HG03097 (cell line): ENCODE measurements around the gene LGALS3BP.
"Not testable (repeated sequence)": the region's sequence is repeated elsewhere in the genome, so short reads cannot be mapped to it uniquely, and the experiment has no call there.

Source experiments
- ATAC-seq: cut with Tn5 transposase; IDR thresholded peaks from one replicate; pipeline ENCODE4 v1.9.1; 2021; ENCODE audit not compliant: unreplicated experiment, low FRiP score

LGALS3BP gene

DNA sequence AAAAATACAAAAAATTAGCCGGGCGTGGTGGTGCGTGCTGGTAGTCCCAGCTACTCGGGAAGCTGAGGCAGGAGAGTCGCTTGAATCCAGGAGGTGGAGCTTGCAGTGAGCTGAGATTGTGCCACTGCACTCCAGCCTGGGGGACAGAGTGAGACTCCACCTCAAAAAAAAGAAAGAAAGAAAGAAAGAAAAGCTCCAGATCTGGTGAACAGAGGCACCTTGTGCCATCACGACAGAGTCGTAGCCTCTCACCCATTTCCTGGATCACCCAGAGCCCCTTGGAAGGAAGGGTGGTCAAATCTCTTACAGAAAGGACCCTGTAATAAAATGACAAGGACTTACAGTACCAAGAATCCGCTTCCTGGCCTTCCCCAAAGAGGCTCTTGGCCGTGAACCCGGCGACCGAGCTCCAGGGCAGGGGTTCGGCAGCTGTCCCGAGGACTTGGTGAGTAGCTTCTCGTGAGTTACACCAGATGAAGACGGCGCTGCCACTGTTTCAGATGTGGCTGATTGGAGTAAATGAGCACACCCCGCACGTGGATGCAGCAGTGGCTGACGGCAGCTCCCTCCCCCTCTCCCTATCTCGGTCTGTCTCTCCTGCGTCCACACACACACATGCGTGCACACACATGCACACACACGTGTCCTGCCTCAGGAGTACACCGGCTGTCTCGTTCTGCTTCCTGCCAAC is 13.5 kb downstream of the LGALS3BP start:
- no peak for ATAC-seq

DNA sequence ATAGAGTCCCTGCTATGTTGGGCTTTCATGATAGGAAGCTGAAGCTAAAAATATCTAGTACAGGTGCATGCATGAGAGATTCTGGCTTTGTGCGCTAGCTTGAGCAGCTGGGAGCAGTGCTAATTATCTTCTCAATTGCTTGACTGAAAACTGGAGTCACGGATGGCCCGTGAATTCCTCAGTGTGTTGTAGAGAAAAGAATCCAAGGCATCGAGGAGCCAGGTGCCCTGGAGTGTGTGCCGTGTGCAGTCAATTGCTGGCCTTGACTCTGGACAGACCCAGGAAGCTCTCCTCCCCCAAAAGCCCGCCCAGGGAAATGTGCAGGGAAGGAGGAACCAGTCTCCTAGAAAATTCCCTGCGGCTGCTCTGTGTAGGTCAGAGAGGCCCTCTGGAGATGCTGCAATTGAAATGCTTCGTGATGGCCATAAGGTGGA is 14.2 kb downstream of the LGALS3BP start:
- no peak for ATAC-seq

DNA sequence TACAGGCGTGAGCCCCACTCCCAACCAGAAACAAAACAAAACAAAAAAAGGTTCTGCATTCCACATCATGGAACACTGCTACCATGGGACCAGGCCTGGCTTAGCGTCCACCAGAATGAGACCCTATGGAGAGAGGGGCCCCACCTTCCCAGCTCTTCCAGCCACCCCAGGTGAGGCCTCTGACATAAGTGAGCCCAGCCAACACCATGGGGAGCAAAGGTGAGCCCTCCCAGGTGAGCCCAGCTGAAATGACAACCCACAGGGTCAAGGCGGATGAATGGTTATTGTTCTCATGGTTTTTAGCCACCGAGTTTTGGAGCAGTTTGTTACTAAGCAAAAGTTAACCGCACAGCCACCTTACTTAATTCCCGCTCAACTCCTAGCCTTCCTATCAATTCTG is 16.3 kb downstream of the LGALS3BP start:
- ATAC-seq, result no peak

DNA sequence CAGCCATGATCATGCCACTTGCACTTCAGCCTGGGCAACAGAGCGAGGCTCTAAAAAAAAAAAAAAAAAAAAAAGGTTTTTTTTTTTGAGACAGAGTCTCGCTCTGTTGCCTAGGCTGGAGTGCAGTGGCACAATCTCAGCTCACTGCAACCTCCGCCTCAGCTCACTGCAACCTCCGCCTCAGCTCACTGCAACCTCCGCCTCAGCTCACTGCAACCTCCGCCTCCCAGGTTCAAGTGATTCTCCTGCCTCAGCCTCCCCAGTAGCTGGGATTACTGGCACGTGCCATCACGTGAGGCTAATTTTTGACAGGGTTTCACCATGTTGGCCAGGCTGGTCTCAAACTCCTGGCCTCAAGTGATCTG is 16.8 kb downstream of the LGALS3BP start:
- ATAC-seq, result not testable (repeated sequence)

DNA sequence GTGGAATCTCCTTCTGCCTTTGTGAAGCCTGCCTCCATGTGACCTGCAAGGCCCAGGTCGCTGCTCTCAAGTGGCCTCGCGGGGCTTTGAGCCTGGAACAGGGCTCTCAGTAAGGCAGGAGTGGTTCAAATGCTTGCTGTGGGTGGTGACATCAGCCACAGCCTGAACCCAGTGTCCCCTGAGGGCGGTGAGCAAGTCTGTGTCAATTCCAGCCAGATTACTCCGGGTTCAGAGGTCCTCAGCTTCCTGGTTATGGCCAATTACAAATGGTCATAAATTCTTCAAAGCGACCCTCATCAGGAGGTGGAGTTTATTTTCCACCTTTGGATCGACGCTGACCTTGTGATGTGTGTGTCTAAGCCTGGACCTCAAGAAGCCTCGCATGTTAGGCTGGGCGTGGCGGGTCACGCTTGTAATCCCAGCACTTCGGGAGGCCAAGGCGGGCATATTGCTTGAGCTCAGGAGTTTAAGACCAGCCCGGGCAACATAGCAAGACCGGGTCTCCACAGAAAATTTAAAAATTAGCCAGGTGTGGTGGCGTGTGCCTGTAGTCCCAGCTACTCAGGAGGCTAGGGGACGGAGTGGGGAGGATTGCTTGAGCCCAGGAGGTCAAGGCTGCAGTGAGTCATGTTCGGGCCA is 17.3 kb downstream of the LGALS3BP start:
- ATAC-seq, result no peak

DNA sequence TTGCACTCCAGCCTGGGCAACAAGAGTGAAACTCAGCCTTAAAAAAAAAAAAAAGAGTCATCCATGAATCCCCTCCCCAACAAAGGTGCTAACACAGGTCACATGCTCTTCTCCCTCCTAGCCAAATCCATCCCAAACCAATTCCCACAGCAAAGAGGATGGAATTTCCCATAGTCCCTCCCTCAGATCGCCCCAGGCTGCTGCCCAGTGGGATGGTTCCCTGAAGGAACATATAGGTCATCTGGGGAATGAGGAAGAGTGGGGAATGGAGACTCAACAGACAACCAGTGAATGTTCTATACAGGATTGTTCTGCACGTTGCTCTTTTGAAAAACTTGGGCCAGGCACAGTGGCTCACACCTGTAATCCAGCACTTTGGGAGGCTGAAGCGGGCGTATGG is 18.2 kb downstream of the LGALS3BP start:
- ATAC-seq, result no peak

DNA sequence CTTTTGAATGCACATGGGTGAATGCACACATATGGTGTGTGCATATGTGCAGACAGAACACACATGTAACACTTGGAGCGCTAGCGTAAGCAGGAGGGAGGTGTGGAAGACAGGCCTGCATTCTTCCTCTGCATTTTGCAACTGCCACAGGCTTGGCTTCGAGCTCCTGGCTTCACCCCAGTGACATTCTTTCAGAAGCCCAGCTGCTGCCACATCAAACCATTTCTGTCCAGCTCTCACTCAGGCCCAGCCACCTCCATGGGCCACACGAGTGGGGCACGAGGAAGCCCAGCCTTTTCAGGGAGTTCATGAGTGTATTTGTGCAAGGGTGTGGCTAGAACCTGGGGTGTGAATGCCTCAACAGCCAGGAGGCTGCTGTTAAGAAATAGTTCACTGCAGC is 18.8 kb downstream of the LGALS3BP start:
- ATAC-seq, result no peak

DNA sequence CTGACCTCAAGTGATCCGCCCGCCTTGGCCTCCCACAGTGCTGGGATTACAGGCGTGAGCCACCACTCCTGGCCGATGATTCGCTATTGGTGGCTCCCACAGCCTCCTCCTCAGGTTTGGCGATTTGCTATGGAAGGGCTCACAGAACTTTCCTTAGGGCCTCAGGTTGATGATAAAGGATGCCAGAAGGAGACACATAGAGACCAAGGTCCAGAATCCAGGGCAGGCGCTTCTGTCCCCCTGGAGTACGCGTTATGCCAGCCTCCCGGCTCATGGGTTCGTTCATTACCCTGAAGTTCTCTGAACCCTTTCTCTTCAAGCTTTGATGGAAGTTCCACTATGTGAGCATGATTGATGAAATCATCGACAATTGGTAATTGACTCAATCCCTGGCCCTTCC is 19.9 kb downstream of the LGALS3BP start:
- no peak for ATAC-seq

DNA sequence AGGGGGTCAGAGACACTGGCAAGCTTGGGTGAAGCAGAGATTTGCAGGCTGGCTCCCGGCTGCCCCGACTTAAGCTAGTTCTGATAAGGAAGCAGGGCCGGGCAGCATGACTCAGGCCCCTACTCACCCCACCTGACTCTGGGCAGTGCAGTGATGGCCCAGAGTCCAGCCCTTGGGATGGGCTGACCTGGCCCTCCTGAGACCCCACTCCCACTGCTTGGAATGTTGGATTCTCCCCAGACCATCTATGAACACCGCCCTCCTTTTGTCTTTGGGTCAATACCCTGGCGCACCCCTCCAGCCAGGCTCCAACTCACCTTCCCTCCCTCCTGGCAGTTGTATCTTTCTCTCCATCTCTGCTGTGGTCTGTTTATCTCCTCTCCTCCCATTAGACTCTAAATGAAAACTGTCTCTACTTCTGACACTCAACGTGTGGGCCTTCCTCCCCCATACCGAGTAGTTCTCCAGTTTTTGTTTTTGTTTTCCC is 21.0 kb downstream of the LGALS3BP start:
- ATAC-seq, result no peak

DNA sequence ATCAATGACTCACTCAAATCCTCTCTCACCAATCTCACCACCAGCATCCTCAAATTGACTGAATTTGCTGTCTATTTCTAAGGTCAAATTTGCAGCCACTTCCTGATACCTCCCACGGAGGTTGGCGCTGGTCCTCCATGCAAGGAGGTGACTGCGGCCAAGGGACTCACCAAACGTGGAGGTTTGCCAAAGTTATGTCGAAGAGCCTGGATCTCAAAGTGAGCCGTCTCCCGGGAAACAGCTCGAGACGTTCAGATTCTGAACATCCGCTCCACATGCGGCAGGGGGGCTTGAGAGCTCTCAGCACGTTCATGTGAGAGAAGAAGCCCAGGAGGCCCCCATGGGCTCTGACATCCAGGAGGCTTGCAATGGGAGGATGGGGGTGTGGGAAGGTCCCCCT is 22.6 kb downstream of the LGALS3BP start:
- no peak for ATAC-seq

DNA sequence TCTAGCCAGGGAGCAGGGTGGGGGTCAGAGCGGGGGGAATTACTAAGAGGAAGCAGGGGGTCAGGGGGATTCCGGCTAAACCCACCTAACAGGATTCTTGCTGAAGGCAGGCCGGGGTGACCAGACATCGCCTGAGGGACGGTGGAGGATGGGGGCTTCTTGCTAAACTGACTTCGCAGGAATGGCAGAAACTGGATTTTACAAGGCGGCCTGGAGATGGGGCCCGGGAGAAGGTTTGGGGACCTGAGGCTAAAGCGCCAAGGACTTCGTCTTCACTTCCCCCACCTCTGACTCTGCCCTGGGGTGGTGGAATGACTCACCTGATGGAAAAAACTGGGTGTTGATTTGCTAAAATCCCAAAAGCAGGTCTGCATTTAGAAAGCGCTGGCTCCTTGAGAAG is 23.5 kb downstream of the LGALS3BP start:
- no peak for ATAC-seq

DNA sequence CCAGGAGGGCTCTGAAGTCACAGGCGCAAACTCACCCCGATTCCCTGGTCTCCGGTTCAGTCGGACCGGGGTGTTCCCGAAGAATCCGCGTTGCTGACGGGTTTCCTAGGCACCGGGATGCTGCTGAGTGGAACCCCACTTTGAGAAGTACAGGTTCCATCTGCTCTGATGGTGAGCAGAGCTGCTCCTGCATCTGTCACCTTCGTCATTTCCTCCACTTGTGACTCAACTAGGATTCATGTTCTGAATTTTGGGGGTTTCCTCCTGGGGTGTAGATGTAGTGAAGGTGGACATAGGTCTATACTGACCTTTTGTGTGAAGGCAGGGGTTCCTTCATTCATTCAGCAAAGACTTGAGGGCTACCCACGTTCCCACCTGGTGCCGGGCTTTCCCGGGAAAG is 25.0 kb downstream of the LGALS3BP start:
- no peak for ATAC-seq

DNA sequence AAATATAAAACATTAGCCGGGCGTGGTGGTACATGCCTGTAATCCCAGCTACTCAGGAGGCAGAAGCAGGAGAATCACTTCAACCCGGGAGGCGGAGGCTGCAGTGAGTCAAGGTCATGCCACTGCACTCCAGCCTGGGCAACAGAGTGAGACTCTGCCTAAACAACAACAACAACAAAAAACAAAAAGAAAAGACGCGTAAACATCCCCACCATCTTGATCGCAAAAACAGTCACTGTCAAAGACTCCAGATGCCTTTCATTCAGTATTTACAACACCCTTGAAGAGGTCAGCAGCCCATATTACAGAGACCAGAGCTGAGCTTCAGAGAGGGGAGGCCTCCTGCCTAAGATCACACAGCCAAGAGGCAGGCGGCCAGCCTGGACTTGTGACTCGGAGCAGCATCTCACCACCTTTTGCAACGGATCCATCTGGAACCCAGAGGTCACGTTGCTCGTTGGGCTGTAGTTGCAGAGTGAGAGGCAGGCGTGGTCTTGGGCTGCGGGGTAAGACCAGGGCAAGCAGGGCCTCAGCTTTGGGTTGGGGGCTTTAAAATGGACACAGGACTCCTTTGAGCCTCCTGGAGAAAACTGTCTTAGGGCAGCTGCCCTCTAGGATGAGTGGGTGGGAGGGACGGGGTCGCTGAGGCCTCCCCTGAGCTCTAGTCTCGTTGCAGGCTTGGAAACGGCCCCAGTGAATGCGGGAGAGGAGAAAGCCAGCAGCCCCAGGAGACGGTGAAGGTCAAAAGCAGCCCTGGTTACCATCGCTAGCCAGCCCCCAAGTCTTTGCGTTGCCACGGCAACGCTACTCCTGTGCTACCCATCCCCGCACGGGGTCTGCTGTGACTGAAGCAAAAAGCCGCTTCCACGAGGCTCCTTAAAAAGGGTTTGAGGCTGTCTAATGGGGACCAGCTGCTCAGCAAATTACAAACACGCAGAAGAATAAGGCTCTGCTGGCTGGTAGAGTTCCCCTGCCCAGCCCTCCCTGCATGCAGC is 26.1 kb downstream of the LGALS3BP start:
- ATAC-seq, result no peak

DNA sequence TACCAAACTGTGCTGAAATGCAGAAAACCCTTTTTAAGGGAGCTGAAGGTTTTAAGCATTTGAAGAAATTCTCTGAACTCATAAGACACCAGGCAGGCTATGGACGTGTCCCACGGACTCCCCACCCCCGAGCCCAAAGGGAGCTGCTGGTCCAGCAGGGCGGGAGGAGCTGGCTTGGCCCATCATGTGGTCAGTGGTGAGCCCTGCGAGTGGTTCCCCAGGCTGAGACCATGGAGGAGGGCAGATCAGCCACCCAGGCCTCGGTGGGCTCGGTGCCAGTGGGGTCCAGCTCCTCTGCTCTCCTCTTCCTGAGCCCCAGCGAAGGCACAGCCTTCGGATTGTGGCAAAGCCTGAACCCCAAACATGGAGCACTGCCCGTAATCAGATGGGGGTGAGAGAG is 27.0 kb downstream of the LGALS3BP start:
- no peak for ATAC-seq

DNA sequence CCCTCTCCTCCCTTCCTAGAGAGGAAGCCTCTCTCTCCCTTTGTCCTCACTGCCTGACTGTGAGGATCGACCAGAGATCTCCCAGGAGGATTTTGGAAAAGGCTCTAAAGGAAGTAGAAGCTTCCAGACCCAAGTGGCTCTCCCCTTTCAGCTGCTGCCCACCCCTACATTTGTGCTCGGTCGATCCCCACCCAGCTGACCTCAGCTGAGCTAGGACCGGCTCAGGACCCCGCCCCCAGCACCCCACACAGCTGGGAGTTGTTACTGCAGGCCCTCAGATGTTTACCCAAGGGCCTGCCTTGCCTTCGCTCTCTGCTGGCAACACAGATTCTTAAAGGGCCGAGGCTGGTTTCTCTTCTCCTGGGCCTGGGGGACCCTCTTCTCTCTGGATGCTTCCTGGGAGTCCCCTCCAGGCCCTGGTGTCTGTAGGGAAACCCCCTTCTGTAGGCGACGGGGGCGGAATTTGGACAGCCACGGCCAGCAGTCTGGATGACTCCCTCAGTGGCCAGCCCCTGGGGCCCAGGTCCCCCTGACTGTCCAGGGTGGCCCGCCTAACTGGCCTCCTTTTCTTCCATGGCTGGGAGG is 27.7 kb downstream of the LGALS3BP start:
- ATAC-seq, result no peak

DNA sequence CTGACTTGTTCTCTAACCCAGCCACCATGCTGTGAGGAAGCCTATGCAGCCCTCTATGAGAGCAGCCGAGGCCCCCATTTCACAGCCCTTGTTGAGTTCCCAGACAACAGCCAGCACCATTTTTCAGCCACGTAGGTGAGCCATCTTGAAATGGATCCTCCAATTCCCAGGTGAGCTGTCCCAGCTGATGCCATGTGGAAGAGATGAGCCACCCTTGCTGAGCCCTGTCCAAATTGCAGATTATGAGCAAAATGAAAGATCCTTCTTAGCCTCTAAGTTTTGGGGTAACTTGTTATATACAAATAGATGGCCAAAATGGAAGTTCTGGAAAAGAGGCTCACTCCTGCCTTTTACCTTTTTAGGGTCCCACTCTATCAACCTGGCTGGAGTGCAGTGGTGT is 28.9 kb downstream of the LGALS3BP start:
- ATAC-seq, result no peak

DNA sequence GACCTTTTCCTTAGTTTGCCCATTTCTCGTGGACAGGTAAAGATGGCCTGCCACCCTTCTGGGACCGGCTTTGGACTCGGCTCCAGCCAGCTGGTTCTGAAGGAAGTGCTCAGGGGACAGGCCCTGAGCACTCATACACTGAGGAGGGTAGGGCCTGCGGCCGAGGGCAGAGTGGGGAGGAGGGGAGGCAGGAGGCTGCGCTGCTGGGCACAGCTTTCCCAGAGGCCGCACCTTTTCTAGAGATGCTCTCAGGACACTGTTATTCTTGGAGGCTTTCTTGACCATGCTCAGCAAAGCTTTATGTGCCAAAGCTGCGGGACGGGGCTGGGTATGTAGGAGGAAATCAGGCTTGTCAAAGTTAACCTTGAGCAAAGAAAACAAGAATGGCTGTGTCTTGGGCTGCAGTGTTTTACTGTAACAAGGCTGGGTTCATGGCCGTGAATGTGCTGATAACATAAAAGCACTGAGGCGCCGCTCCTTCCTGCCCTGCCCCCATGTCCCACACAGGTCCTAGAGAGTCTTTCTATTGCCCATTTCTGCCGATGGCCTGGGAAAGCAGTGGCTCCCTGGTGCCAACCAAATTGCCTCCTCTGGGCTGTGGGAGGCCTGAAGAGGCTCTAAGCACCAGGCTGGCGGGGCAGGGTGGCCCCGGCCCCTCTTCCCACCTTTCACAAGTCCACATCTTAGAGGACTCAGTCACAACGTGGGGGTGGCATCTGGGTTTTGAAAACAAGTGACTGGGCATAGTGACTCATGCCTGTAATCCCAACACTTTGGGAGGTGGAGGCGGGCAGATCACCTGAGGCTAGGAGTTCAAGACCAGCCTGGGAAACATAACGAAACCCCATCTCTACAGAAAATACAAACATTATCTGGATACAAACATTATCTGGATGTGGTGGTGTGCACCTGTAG is 32.2 kb downstream of the LGALS3BP start:
- ATAC-seq, result no peak

DNA sequence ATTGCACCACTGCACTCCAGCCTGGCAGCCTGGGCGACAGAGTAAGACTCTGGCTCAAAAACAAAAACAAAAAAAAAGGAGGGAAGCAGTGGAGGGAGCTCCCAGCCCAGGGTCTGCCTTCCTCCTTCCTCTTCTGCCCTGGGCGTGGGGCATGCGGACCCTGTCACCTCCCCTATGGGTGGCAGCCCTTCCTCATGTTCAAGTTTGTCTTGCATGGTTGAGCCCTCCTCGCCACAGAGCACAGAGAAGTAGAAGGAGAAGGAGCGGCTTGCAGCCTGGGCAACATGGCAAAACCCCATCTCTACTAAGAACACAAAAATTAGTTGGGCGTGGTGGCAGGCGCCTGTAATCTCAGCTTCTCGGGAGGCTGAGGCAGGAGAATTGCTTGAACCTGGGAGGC is 33.1 kb downstream of the LGALS3BP start:
- no peak for ATAC-seq

DNA sequence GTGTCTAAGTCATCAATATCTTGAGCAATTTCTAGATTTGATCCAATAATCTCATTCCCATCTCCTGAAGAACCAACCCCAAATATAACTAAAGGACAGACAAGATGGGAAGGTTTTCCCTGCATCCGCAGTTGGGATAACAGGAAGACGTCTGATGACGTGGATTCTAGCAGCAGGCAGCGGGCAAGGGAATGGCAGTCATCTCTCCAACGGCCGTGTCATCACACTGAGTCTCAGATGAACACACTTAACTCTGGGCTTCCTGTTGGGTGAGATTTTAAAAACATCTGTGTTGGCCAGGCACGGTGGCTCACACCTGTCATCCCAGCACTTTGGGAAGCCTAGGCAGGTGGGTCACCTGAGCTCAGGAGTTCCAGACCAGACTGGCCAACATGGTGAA is 33.6 kb downstream of the LGALS3BP start:
- ATAC-seq, result no peak

DNA sequence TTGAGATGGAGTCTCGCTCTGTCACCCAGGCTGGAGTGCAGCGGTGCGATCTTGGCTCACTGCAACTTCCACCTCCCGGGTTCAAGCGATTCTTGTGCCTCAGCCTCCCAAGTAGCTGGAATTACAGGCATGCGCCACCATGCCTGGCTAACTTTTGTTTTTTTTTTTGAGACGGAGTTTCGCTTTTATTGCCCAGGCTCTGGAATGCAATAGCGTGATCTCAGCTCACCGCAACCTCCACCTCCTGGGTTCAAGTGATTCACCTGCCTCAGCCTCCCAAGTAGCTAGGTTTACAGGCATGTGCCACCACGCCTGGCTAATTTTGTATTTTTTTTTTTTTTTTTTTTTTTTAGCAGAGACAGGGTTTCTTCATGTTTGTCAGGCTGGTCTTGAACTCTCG is 34.3 kb downstream of the LGALS3BP start:
- ATAC-seq, result not testable (repeated sequence)
